CD4-positive, alpha-beta T cell (primary cell): Measurements from ENCODE around the gene NFE2L1. TPM values are rescaled to one million over a fixed set of nuclear protein-coding genes. Genes with fewer than 3 reads are reported as not detected.

Source experiments
- ATAC-seq: fragments of 200-7000 bp; cut with Tn5 transposase; one replicate; pipeline ENCODE4 v1.10.0; 2022; ENCODE audit warnings: mild to moderate bottlenecking; ENCODE audit not compliant: poor library complexity
- CTCF ChIA-PET: fragments of 350-600 bp; sonication (Branson Sonifier 250); formaldehyde crosslinking; loops from one replicate; lab custom pipeline; 2021; ENCODE audit warnings: antibody characterized with exemption, inconsistent platforms; lab: Charles Lee
- POLR2A ChIA-PET: fragments of 350-600 bp; sonication (Branson Sonifier 250); formaldehyde crosslinking; loops from one replicate; lab custom pipeline; 2021; ENCODE audit warnings: antibody characterized with exemption, inconsistent platforms; lab: Charles Lee
- DNase-seq, 14 experiments: peaks; one replicate each; pipeline ENCODE4 v3.0.0-alpha.2; 2013 to 2020; ENCODE audit warnings: mixed read lengths in 2 of 14
- H3K27ac ChIP-seq, 2 donors: one replicate each; pipeline versions ENCODE4 v1.5.1 to v1.7.0; 2013; ENCODE audit warnings: low read length in 2 of 2, low read depth in 1 of 2, mild to moderate bottlenecking in 1 of 2
- H3K27me3 ChIP-seq, 2 experiments: 1 replicate in 1 of 2; 2 replicates in 1 of 2; pipeline versions ENCODE4 v1.6.1 to v1.7.0; 2013; ENCODE audit warnings: low read length in 2 of 2, control low read depth in 1 of 2, mild to moderate bottlenecking in 1 of 2, moderate library complexity in 1 of 2; ENCODE audit not compliant: insufficient read depth in 2 of 2, control insufficient read depth in 1 of 2
- H3K36me3 ChIP-seq: one replicate; pipeline ENCODE4 v1.6.1; 2013; ENCODE audit warnings: low read length, control low read depth; ENCODE audit not compliant: insufficient read depth
- H3K4me1 ChIP-seq: one replicate; pipeline ENCODE4 v1.6.1; 2013; ENCODE audit warnings: low read length, control low read depth; ENCODE audit not compliant: insufficient read depth
- H3K4me3 ChIP-seq: one replicate; pipeline ENCODE4 v1.5.1; 2013; ENCODE audit warnings: mild to moderate bottlenecking, low read length, moderate library complexity
- H3K9me3 ChIP-seq, 2 experiments: 1 replicate in 1 of 2; 2 replicates in 1 of 2; pipeline versions ENCODE4 v1.6.1 to v1.7.0; 2013; ENCODE audit warnings: low read length in 2 of 2, mild to moderate bottlenecking in 2 of 2, control low read depth in 1 of 2, moderate library complexity in 1 of 2; ENCODE audit not compliant: control insufficient read depth in 1 of 2, insufficient read depth in 1 of 2
- H3K27ac Mint-ChIP-seq: one replicate; pipeline ENCODE4 v1.8.0; 2020; ENCODE audit warnings: mixed read lengths
- H3K27me3 Mint-ChIP-seq: one replicate; pipeline ENCODE4 v1.8.0; 2021; ENCODE audit warnings: mixed read lengths
- H3K36me3 Mint-ChIP-seq: one replicate; pipeline ENCODE4 v1.8.0; 2021; ENCODE audit warnings: low read depth, mixed read lengths
- H3K4me1 Mint-ChIP-seq: one replicate; pipeline ENCODE4 v1.8.0; 2021; ENCODE audit warnings: low read depth, mixed read lengths
- H3K4me3 Mint-ChIP-seq: one replicate; pipeline ENCODE4 v1.8.0; 2020; ENCODE audit warnings: mild to moderate bottlenecking, mixed read lengths
- H3K9me3 Mint-ChIP-seq: one replicate; pipeline ENCODE4 v1.8.0; 2020; ENCODE audit warnings: mixed read lengths
- intact Hi-C, 2 experiments: fragments of 100-400 bp; cut with DNase I in 1 of 2; cut with micrococcal nuclease in 1 of 2; formaldehyde crosslinking; loops; one replicate each; pipeline versions ENCODE4 v1.15.1 to v1.9.0; 2023 to 2025; cut with DNase I, micrococcal nuclease
- total RNA-seq, 174 experiments: library from RNA in 2 of 174; stranded (reverse) in 2 of 174; gene quantifications; one replicate each; pipeline ENCODE4 v1.2.3 and lab custom pipeline; 2021 to 2026
- TF ChIP-seq, protein P1 (sequence below): fragments of 200-600 bp; IDR thresholded peaks from one replicate; pipeline ENCODE4 v1.8.0; 2022; ENCODE audit warnings: antibody characterized with exemption, mild to moderate bottlenecking

The NFE2L1 gene
- total RNA-seq, 2 experiments from 2014 or later = 28.1 to 30.6 TPM

DNA sequence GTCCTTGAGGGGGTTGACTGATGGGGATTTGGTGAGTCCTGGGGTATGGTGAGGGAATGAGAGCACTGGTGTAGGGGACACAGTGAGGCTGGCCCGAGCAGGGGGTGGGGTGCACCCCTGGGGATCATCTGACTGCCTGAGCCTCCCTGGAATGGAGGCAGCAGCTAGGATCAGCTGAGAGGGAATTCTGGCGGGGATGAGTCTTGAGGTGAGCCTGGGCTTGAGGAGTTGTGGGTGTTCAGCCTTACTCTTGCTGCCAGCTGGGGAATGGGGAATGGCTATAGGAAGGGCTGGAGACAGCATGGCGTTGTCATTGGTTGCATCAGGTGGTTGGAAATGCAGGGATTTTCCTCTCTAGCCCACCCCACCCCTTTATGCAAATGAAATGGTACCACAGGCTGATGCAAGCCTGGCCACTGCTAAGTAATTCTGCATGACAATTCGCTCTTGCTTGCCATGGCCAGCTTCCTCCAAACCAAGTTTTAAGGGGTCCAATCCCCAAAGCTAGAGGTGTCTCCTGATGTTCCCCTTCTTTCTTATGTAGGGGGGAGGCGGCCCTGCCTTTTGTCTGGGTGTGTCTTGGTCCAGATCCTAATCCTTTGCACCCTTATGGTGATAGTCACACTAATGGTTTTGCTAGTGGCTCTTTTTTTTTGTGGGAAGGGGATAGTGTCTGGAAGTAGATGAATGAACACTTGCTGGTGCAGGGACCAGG is 7.5 kb downstream of the NFE2L1 start:
- TF ChIP-seq, protein P1, sequence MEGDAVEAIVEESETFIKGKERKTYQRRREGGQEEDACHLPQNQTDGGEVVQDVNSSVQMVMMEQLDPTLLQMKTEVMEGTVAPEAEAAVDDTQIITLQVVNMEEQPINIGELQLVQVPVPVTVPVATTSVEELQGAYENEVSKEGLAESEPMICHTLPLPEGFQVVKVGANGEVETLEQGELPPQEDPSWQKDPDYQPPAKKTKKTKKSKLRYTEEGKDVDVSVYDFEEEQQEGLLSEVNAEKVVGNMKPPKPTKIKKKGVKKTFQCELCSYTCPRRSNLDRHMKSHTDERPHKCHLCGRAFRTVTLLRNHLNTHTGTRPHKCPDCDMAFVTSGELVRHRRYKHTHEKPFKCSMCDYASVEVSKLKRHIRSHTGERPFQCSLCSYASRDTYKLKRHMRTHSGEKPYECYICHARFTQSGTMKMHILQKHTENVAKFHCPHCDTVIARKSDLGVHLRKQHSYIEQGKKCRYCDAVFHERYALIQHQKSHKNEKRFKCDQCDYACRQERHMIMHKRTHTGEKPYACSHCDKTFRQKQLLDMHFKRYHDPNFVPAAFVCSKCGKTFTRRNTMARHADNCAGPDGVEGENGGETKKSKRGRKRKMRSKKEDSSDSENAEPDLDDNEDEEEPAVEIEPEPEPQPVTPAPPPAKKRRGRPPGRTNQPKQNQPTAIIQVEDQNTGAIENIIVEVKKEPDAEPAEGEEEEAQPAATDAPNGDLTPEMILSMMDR = no peak
- ATAC-seq = no peak
- Mint-ChIP-seq H3K4me1 (peaks cover 31% of the 10 kb centered on the region), H3K9me3 (no peaks in the 10 kb centered on the region), H3K4me3 (no peak overlapping the region), H3K27ac (no peak overlapping the region), H3K36me3 (peaks cover 85% of the 10 kb centered on the region), H3K27me3 (no peaks in the 10 kb centered on the region)
- no peak for DNase-seq
- Histone ChIP-seq H3K9me3 (no peaks in the 10 kb centered on the region), H3K36me3 (peaks cover 90% of the 10 kb centered on the region), H3K27me3 (no peaks in the 10 kb centered on the region), H3K27ac (no peak overlapping the region), H3K4me1 (peaks cover 41% of the 10 kb centered on the region), H3K4me3 (no peak overlapping the region)
- intact Hi-C loops = no loop called here
- ChIA-PET CTCF (interaction anchor here (1.0 kb wide), 1 partner anchor 12 kb away, joined by 3 read pairs; no protein-coding TSS in a partner anchor), POLR2A (interaction anchor here (1.5 kb wide), 1 partner anchor 8 kb away, joined by 4 read pairs; no protein-coding TSS in a partner anchor)

DNA sequence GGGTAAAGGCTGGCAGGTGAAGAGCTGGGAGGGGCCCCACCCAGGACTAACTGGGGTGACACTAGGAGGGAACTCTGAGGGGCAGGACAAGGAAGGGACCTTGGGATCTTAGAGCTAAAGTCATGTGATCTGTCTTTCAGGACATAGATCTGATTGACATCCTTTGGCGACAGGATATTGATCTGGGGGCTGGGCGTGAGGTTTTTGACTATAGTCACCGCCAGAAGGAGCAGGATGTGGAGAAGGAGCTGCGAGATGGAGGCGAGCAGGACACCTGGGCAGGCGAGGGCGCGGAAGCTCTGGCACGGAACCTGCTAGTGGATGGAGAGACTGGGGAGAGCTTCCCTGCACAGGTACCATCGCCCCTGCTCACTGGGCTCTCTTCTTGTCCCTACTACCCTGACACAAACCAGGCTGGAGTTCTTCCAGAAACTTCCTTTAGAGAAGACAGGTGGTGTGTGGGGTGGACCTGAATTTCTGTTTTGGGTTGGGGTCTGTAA is 8.1 kb downstream of the NFE2L1 start:
- ChIA-PET POLR2A (interaction anchor here (1.5 kb wide), 1 partner anchor 9 kb away, joined by 4 read pairs; no protein-coding TSS in a partner anchor), CTCF (interaction anchor here (1.0 kb wide), 1 partner anchor 12 kb away, joined by 3 read pairs; no protein-coding TSS in a partner anchor)
- H3K36me3 Mint-ChIP-seq = peaks cover 87% of the 10 kb centered on the region
- H3K4me1 Mint-ChIP-seq = peaks cover 28% of the 10 kb centered on the region
- intact Hi-C loops = no loop called here
- H3K36me3 ChIP-seq = peaks cover 86% of the 10 kb centered on the region
- TF ChIP-seq, protein P1 = no peak
- H3K4me3 ChIP-seq = no peak overlapping the region
- no peaks in the 10 kb centered on the region for H3K9me3 ChIP-seq
- no peaks in the 10 kb centered on the region for H3K27me3 Mint-ChIP-seq
- no peak for ATAC-seq
- H3K4me3 Mint-ChIP-seq = no peak overlapping the region
- H3K27ac ChIP-seq = no peak overlapping the region
- H3K4me1 ChIP-seq = peaks cover 38% of the 10 kb centered on the region
- DNase-seq = no peak
- no peaks in the 10 kb centered on the region for H3K9me3 Mint-ChIP-seq
- no peak overlapping the region for H3K27ac Mint-ChIP-seq
- no peaks in the 10 kb centered on the region for H3K27me3 ChIP-seq

DNA sequence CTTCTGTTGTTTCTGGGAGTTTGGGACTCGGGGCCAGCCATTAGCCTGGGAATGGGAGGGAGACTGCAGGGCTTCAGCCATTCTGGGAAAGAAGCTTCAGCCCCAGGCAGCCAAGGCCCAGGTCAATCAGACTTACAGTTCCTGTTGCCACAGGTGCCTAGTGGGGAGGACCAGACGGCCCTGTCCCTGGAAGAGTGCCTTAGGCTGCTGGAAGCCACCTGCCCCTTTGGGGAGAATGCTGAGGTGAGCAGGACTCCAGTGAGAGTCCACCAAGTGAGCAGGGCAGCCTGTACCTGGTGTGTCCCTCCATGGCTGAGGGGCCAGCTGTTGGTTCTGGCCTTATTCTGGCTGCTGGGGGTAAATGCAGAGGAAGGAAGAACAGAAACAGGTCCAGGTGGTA is 8.7 kb downstream of the NFE2L1 start:
- Mint-ChIP-seq H3K4me3 (no peak overlapping the region), H3K9me3 (no peaks in the 10 kb centered on the region), H3K4me1 (peaks cover 24% of the 10 kb centered on the region), H3K27me3 (no peaks in the 10 kb centered on the region), H3K36me3 (peaks cover 87% of the 10 kb centered on the region), H3K27ac (no peak overlapping the region)
- Histone ChIP-seq H3K27ac (no peak overlapping the region), H3K4me3 (no peak overlapping the region), H3K9me3 (no peaks in the 10 kb centered on the region), H3K36me3 (peaks cover 87% of the 10 kb centered on the region), H3K4me1 (peaks cover 33% of the 10 kb centered on the region), H3K27me3 (no peaks in the 10 kb centered on the region)
- intact Hi-C loops = no loop called here
- TF ChIP-seq, protein P1 = no peak
- DNase-seq (no peak), ATAC-seq (no peak)
- POLR2A ChIA-PET = interaction anchor here (1.3 kb wide), 1 partner anchor 9 kb away, joined by 5 read pairs; the partner anchor contains the start of gene NFE2L1
- CTCF ChIA-PET = no interaction called here
